HG03460 (cell line): ENCODE results near the gene KCNAB1.
"Not testable (repeated sequence)": the region's sequence is repeated elsewhere in the genome, so short reads cannot be mapped to it uniquely, and the experiment has no call there.

ENCODE experiments used
- ATAC-seq: cut with Tn5 transposase; IDR thresholded peaks from one replicate; pipeline ENCODE4 v1.9.1; 2021; ENCODE audit not compliant: unreplicated experiment

KCNAB1 gene

DNA sequence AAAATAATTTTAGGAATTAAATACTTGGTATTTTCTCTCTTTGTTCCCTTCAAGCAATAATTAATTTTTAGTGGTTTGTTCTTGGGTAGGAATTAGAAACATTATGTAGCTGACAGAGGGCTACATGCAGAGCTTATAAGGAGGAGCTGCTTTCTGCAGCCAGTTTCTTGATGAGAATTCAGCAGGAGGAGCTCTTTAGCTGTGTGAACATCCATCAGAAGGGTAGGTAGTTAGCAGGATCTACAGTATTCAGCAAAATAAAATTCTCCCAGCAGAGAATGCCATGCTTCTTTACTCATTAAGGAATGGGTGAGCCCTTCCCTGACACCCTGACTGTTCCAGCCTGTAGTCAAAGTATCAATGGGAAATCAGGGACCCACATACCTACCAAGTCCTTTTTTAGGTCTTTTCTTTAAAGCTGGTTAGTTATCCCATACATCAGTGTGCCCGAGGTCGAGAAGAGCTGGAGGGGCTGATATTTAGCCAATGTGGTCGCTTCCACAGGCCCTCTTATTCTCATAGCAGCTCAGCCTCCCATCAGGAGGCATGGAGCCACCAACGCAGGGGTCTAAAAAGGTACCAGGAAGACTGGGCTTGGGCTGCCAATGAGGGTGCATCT, 54.0 kb downstream of the KCNAB1 start:
- ATAC-seq: no peak

DNA sequence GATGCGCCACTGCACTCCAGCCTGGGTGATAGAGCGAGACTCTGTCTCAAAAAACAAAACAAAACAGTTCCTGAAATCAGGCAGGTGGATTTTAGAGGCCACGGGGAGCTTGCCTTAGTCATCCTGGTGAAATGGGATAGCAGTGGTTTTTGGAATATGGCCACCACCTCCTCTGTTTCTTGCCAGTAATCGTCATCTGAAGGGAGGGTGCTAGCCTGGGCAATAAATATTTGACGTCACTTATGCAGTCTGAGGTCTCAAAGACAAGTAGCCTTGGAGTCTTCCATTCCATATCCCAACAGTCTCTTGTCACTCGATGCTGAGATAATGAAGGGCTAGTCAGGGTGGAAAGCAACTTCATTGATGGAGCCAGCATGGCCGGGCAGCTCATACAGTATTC, 55.2 kb downstream of the KCNAB1 start:
- no peak for ATAC-seq

DNA sequence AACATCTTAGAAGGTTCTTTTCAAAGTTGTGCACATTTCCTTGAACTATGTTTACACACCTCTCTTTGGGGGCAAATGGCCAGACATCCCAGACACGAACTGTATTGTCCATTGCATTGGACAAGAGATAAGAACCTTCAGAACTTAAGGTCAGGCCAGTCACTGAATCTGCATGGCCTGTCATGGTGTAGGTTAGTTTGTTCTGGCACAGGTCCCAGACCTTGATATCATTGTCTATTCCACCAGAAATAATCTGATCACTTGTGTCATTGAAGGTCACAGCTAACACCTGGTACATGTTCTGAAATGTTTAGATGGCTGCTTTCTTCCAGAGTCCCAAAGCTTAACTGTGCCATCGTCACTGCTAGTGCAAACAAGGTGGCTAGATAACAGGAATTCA, 55.7 kb downstream of the KCNAB1 start:
- no peak for ATAC-seq

DNA sequence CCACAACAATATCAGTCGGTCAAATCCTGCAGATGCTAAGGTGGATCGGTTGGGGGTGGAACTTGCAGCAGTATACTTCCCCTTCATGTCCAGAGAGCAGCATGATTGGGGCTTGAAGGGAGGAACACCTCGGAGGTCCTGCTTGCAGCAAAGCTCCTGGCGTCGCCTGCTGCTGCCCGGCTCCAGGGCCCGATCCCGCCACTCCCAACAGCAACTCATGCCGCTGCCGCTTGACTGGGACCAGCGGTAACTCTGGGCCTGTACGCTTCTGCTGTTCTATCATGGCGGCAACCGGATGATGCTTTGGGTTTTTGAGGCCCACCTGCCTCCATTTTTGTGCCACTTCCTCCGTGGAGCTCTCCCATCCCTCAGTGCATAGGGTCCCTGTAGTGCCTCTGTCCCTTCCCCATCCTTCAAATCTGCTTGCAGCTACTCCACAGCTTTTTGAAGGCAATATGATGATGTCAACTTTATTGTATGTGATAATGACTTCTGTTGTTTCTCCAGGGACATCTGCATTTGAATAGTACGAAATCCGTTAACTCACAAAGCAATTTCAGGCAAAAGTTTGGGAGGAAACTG, 56.3 kb downstream of the KCNAB1 start:
- no peak for ATAC-seq

DNA sequence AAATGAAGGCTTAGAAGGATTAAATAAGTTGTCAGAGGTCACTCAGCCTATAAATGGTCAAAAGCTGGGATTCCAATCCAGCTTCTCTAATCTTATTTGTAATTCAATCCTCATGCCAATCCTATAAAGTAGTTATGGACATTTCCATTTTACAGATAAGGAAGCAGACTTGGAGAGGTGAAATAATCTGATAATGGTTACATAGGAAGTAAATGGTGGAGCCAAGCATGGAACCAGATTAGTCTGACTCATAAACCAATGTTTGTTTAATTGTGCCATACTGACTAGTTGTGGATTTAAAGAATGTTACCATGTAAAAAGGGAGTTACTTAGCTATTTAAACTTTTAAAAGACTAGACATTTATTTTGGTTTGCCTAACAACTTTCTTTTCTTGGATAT, 59.7 kb downstream of the KCNAB1 start:
- ATAC-seq: no peak

DNA sequence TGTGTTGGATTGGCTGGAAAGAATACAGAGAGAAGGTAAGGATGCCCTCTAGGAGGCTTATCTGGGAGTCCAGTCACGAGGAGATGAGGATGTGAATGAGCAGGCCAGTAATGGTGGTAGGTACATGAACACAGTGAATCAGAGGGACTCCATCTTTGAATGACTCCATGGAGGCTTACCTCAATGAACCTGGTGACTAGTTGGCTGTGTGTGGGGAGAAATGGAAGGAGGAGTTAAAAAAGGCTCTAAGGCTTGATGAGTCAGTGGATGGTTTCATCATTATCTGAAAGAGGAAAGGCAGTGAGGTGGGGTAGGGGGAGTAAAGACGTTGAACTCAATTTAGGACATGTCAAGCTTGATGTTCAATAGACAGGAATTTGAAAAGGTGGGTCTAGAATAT, 61.1 kb downstream of the KCNAB1 start:
- no peak for ATAC-seq

DNA sequence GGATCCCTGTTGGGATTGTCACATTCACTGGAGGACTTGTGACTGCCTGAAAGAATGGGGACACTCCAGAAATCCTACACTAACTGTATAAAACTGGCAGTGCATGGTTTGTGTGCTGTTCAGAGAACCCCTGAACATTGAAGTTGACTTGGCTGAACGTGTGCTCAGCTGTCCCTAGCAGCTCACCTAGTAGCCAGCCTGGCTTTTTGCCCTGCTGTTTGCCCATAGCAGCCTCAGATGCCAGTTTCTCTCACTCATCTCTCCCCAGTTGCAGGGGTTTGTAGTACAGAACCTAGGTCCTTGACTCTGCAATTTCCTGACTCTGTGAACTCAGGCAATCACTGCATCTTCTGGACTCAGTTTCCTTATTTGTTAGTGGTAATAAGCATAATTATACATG, 63.0 kb downstream of the KCNAB1 start:
- ATAC-seq: no peak

DNA sequence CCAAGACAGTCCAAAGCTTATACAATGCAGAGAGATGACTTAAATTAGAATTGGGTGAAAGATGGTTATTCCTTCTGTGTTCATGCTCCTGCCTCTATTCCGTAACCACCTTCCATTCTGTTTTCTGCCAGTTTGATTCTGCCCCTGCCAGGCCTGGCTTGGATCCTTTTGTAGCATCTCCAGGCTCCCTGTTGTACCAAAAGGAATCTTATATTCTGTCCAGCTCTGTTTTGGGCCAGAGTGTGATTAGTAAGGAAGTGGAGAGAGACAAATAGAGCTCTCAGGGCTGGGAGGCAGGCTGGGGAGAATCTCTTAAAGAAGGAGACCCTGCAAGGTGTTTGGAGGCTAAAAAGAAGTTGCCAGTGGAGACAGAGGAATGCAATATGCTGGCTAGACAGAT, 63.8 kb downstream of the KCNAB1 start:
- ATAC-seq: no peak

DNA sequence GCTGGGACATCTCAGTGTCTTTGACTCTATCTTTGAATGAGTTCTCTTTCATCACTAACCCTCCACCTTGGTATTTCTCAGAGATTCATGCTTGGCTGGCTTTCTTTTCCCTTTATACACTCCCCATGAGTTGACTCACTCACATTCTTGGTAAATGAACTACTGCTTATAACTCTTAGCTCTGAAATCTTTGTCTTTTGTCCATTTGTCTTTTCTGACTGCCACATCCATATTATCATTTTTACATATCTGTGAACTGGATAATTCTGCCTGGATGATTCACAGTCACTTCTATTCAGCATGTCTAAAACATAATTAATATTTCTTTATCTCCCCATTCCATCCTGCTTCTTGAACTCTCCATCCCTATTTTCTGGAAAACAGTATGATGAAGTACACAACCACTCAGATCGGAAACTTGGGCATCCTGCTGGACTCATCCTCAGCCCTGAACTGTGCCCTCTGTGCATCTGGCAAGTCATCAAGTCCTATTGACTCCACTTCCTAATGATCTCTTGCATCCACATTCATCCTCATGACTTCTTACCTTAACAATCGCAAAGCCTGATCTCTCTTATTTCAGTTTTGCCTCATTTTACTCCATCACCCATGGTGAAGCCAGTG, 66.9 kb downstream of the KCNAB1 start:
- ATAC-seq: no peak

DNA sequence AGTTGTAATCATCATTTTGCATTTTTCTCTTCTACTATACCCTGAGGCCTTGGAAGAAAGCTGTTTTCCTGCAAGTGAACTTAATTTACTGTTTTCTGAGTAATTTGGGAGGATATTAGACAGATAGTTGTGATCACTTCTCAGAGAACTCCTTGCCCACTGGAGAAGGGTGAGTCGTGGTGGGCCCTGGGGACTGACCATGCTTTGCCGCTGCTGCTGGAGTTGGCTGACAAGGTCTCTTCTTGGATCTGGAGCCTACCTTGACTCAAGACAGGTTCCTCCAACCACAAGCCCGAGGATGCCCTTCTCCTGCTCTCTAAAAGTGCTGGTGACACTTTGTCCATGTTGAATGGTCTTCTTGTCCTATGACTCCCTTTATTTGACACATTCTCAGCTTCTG, 68.4 kb downstream of the KCNAB1 start:
- no peak for ATAC-seq

DNA sequence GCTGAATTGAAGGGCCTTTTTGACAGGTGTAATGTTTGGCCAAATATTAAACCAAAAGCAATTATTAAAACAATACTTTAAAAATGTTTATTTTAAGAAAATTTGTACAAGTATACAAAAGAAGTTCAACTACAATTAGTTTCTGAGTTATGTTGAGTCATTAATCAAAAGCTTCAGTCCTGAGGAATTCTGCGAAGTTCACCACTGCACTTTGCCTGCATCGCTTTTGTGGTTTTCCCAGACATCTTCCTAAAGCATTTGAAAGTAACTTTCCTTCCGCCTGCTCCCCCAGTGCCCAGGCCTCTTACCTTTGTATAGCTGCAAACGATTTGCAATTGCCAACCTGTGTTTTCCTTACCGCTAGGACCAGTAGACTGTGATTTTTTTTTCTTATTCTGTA, 69.5 kb downstream of the KCNAB1 start:
- no peak for ATAC-seq

DNA sequence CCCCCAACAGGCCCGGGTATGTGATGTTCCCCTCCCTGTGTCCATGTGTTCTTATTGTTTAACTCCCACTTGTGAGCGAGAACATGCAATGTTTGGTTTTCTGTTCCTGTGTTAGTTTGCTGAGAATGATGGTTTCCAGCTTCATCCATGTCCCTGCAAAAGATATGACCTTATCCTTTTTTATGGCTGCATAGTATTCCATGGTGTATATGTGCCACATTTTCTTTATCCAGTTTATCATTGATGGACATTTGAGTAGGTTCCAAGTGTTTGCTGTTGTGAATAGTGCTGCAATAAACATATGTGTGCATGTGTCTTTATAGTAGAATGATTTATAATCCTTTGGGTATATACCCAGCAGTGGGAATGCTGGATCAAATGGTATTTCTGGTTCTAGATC, 74.6 kb downstream of the KCNAB1 start:
- not testable (repeated sequence) for ATAC-seq

DNA sequence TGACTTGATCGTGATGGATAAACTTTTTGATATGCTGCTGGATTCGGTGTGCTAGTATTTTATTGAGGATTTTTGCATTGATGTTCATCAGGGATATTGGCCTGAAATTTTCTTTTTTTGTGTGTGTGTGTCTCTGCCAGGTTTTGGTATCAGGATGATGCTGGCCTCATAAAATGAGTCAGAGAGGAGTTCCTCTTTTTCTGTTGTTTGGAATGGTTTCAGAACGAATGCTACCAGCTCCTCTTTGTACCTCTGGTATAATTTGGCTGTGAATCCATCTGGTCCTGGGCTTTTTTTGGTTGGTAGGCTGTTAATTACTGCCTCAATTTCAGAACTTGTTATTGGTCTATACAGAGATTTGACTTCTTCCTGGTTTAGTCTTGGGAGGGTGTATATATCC, 76.8 kb downstream of the KCNAB1 start:
- not testable (repeated sequence) for ATAC-seq

DNA sequence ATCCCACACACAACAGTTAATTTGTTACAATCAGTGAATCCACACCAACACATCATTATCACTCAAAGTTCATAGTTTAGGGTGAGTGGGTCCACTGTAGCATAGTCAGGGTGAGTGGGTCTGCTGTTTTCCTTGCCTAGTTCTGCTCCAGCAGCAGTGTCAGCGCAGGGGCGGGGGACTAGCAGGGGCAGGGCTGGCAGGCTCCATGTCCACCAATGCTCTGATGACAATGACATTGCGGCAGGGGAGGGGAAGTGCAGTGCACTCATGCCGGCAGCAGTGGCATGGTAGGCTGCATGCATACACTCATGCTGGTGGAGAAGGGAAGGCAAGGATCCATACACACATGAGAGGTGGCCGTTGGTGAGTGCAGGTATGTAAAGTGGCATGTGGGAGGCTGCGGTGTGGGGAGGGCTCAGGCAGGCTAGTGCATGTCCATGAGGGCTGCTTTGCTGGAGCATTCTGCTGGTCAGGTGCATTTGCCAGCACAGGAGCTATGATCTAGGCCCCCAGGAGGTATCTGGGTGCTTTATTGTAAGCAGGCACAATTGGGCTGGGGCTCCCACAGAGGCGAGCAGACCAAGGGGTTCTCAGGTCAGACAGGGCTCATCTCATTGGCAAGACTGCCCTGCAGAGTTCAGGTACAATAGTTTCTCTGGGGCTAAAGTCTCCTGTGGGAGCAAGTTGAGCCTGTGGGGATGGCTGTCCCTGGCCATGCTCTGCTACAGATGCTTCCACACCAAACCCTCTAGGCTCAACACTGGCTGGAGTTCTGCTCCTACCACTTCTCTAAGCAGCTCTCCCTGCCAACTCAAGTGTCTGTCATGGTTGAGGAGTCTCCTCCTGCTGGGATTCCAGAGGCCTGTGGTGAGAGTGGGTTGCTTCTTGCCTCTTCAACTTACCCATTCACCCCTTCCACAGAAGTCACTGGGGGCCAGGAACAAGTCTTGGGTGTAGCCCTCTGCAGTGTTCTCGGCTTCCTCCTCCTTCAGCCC, 81.3 kb downstream of the KCNAB1 start:
- ATAC-seq: no peak

DNA sequence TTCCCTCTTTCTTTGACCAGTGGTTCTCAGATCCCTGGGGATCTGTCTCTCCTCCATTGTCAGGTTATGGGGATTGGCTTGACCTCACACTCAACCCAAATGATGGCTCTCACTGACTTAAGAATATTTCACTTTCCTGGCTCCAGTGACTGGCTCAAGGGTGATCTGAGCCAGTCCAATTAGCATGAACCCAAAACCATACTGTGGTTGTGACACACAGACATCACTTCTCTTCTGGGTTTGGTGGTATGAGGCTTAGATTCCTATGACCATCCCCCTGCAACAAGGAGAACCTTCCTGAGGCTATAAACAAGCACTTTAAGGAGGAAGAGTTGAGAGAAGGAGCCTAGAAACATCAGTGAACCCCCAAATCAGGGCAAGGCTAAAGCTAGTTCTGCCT, 85.8 kb downstream of the KCNAB1 start:
- ATAC-seq: no peak

DNA sequence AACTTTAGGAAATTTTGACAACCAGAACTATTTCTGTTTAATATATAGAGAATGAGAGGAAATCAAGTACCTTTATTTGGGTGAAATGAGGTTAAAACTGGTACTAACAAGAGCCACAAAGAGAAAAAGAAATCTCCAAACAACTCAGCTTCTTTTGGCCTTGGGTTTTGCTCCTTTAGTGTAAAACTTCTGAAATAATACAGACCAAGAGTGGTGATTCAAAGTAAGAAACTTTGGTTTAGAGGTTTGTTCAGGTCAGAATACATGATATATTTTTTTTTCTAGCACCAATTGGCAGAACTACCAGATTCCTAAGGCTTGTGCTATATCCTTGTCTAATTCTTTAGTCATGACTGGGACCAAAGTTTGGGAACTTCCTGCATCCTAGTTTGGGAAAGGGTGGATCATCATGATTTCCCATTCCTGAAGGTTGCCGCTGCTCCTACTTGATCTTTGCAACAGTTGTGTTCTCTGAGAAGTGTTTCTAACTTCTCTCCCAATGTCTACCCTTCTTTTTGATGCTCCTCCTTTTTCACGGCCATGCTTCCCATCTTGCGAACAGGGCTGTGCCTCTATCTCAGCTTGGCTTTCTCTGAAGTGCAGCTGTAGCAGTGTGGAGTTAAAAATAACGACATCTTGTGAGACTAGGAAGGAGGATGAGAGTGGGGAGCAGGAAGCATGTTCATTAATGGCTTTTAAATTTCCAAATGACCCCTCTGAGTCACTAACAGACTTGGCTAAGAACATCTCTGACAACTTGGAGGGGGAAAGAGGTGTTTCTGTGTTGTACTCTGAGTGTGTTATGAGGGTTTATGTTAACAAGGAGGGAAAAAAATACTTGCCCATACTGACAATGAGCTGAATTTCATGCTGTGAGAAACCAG, 87.7 kb downstream of the KCNAB1 start:
- no peak for ATAC-seq

DNA sequence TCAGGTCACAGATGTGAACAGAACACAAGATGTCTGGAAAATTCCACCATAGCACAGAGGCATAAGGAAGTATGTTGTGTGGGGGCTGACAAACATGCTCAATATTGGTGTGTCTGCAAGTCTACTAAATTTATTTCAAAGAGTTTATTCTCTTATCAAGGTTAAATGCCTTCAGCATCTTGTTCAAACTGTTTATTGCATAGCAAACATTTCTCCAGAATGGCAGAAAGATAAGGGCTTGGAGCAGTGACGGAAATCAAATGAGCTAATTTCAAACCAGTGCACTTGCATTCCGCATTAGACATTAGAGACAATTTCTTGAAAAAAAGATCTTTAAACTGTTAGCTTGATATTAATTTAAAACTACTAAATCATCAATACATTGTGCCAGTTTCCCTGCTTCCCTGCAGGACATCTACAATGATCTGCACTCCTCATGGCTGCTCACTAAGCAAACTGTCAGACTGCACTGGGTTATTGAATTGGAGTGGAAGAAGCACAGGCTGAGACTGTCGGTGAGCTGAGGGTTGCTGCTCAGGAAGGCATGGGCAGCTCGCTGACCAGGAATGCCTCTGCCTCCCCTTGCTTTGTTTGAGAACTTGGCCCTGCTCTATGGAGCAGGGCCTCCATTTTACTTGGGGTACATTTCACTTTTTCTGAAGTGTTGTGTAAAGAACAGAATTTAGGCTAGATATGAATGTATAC, 89.4 kb downstream of the KCNAB1 start:
- no peak for ATAC-seq

DNA sequence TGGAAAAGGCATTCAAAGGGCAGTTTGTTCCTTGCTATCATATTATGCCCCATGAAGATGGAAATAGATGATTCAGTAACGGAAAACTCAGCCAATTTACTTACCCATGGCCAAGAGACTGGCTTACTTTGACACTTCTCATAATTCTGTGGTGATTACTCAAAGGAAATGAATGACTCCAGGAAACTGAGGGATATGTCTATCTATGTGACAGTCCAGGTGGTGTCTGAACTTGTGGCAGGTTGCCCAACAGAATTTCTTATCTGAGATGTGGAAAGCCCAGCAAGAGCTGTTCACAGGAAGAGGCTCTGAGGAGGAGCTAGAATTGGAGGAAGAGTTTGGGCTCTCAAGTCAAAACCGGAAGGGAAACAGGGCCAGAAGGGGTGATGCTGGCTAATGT, 91.2 kb downstream of the KCNAB1 start:
- no peak for ATAC-seq

DNA sequence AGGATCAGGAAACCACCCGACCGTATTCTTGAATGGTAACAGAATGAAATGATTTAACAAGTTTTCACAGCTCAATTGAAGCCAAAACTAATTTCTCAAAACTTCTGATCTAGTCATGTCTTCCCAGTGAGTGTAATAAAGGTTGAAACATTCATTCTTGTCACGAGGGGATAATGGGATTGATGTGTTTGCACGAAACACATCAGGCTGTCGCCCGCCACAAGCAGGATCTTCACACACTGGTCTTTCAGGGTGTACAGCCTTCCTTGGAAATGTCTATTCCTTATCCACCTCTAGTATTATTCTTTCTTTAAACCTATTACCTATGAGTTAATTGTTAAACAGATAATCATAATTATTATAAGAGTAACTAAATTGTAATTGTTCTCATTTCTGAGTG, 94.3 kb downstream of the KCNAB1 start:
- ATAC-seq: no peak

DNA sequence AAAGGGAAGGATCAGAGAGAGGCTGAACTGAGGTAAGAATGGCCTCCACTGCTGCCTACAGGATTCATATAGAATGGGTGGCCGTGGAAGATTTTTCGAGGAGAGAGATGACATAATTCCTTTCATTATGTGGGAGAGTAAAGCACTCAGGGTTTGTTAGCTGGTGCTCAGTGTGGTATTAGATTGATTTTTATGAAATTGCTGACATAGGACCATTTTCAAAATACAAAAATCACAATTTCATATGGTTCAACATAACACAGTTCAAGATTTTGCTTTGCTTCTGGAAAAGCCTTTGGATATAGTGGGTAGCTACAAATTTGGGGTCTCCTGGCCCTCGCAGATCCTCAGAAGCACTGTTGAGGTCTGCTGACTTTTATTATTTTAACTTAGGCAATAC, 95.4 kb downstream of the KCNAB1 start:
- ATAC-seq: no peak
